G401.6 (cell line): ENCODE data around the gene MROH9.

Experiments
- FAIRE-seq: peaks from 2 replicates; lab custom pipeline; 2012; peaks lifted over from hg19 to GRCh38; lab: Jason Lieb, UNC

Gene MROH9

DNA sequence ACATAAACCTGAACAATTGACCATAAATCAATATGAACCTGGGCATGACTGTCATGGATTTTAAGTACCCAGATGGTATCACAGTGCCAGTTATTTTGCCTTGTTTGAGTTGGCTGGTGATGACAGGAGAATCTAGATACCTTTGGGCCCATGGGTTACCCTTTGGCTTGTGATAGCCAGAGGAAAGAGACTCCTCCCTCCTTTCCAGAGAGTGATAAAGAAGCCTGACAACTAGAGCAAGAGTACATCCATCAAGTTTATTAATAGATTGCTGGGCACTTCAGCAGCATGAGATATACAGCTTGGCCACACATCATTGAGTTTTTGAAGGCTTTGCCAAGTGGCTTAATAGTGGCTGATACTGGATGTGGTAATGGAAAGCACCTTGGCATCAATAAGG lies 148.8 kb downstream of the MROH9 start:
- no peak for FAIRE-seq

DNA sequence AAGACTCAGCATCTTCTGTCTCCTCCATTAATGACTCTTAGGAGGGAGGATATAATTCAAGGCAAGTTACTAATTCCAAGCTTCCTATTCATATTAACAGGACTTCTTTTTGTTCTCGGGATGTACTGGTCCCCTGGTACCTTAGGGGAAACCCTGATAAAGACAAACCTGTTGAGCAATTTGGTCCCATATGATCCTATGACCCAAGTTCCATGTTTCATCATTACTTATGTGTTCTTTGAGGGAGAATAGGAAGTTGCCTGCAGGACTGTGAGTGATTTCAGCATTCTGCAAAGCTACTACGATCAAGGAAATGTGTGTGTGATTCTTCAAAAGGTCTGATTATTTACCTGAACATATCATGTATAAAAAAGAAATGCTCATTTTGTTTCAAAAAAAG lies 149.5 kb downstream of the MROH9 start:
- FAIRE-seq = no peak

DNA sequence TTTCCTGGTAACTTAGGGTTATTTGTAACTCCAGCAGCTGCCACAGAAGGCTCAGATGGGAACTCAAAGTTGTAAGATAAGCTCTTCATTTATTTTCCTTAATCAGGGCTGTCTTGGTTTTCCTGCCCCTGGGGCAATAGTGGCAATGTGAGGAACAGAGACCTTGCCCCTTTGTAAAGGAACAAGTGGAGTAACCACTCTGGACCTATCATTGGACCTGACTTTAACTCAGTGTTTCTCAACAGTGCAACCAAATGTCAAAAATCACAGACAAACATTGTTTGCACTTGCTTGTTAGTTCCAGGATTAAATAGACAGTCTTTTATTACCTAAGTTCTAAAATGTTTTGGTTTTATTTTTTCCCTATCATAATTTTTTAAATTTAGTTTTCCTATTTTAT lies 152.6 kb downstream of the MROH9 start:
- FAIRE-seq = no peak

DNA sequence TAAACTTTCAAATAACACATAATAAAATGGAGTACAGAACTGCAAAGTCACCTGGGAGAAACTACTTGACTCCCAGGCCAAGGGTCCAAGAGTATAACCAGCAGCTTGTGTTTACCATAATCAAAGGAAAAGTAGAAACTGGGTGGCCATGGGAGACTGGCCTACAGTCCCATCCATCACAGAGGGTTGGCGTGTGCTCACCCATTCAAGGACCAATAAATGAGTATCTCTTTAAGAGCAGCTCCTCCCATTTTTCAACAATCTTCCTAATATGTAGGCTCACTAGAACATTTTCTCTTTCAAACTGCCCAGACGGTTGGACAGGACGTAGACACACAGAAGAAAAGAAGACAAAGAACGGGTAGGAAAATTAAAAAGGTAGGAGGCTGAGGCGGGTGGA lies 155.3 kb downstream of the MROH9 start, which contains the start of gene FMO3:
FMO3 (plus strand) TSS at position 302 of the 400 bp plus-strand sequence. CDS start 1,754 bp downstream, outside the sequence.
- no peak for FAIRE-seq

DNA sequence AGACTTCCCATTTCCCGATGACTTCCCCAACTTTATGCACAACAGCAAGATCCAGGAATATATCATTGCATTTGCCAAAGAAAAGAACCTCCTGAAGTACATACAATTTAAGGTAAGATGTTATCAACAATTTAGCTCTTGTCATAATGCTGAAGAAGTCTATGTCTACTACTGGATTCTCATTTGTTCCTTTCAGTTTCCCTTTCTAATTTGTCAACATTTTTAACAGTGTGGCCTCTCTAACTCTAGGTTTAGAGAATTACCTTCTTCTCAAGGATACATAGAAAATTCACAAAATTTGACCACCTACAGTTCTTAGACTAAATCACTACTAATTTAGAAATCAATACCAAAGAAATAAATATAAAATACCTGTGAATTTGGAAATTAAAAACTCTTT lies 168.5 kb downstream of the MROH9 start:
- FAIRE-seq = no peak

DNA sequence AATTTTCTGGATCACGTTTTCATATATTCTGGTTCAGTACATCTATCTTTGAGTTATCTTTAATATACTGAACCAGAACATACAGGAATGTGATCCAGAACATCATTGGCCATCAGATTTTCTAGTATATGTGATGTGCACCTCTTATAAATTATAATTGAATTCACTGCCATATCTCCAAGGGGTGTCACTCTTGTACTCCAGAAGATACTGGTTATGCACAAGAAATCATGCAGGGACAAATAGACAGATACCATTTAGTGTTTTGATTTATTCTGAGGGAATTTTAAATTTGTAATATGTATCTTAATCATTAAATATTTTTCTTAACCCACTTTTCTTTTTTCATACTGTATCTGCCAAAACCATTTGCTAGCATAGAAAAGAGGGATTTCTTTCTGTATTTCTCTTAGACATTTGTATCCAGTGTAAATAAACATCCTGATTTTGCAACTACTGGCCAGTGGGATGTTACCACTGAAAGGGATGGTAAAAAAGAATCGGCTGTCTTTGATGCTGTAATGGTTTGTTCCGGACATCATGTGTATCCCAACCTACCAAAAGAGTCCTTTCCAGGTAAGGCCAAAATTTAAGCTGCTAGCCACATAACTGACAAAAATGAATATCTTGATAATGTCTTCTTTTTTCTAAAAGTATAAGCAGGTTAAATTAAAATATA lies 172.1 kb downstream of the MROH9 start:
- no peak for FAIRE-seq

DNA sequence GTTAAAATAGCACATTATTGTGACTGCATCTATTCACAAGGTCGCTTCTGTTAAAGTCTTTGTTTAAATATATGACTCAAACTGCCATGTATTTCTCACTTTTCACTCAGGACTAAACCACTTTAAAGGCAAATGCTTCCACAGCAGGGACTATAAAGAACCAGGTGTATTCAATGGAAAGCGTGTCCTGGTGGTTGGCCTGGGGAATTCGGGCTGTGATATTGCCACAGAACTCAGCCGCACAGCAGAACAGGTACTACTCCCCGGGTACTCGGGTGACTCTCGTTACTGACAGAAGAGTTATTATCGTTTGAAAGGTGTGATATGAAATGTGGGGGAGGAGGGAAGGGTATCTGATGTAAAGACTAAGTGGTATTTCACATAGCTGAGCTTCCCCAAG lies 172.6 kb downstream of the MROH9 start:
- FAIRE-seq = no peak

DNA sequence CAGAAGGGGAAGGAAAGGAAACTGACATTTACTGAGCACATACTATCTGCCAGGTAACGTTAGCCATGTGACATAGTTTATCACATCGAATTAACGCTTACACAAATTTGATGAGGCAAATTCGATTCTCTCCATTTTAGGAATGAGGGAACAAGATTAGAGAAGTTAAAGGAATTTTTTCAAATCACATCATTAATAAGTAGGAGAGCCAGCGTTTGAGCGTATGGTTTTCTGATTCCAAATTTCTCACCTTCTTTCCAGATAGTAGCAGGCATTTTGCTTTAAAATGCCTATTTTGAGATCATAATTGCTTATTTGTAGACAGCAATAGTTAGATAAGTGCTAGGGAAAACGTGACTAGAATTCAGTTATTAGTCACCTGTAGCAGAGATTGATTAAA lies 174.6 kb downstream of the MROH9 start:
- FAIRE-seq = no peak

DNA sequence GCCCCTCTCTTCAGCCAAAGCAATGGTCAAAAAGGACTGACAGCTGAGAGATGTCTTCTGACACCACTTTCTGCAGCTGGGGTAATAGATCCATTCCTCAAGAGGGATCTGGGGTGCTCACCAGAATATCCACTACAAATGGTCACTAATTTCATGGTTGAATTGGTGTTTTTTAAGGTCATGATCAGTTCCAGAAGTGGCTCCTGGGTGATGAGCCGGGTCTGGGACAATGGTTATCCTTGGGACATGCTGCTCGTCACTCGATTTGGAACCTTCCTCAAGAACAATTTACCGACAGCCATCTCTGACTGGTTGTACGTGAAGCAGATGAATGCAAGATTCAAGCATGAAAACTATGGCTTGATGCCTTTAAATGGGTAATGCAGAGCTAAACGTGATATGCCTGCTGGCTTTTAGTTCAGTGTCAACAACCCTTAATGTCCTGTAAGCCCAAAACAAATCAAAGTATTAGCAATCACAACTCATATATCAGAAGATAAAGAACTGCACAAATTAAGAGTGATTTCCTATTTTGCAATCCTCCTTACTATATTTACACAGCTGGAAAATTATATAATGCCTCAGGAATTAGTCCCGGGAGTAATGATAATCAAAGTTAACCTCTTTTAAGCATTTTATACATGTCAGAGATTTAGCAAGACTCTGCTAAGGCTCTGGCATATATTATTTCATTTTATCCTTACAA lies 175.4 kb downstream of the MROH9 start:
- FAIRE-seq = no peak

DNA sequence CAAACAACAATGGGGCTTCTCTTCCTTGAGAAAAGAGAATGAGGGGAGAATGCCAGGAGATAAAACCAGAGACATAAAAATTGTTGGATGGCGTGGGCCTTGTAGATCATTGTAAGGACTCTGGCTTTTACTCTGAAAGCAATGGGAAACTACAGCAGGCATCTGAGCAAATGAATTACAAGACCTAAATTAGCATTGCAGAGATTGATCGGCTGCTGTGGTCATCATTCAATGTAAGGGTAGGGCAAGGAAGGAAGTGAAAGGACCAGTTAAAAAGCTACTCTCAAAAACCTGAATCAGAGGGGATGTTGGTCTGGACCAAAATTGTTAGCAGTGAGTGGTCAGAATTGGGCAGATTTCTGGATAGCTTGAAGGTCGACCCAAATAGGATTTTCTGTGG lies 176.8 kb downstream of the MROH9 start:
- no peak for FAIRE-seq

DNA sequence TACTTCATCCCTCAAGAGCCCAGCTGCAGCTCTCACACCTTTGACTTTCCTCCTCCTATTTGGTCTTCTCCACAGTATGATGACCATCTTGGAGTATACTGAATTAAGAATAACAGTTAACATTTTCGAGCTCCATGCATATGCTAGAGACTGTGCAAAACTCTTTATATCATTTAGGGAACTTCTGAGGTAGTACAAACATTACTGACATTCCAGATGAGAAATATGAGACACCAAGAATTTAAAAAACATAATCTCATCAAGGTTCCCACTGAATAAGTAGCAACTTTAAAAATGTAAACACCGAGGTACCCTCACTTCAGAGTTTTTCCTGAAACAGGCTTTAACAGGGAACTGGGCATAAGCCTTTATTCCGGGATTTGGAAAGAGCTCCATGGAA lies 178.0 kb downstream of the MROH9 start:
- no peak for FAIRE-seq
